ENCODE measurements around the gene ANKS1B. TPM values are rescaled to one million over a fixed set of nuclear protein-coding genes. Genes with fewer than 3 reads are reported as not detected.

ANKS1B gene
- total RNA-seq, 1 experiment from 2014 or later = 9.7 TPM

DNA sequence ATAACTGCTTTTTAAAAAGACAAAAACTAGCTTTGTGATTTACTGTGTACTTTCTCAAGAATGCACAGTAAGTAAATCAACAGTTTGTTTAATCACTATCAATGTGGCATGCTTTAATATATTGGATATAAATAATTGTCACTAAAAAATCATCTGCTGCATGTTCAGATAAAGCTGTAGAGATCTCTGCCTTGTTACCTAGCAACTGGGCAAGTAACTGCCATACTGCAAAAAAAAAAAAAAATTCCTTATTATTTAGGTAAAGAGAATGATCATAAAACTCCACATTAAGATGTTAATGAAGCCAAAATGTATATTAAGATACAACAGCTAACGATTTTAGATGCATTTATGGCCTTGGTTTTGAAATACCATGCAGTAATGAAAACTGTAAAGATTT, 1102.2 kb downstream of the ANKS1B start:
- Histone ChIP-seq H3K4me1 (ENCODE audit: control insufficient read depth, insufficient read depth, low read length) (no peaks in the 10 kb centered on the region), H3K36me3 (ENCODE audit: control insufficient read depth, insufficient read depth, low read length) (no peaks in the 10 kb centered on the region), H3K4me3 (ENCODE audit: low read depth in 2 of 2, low read length in 2 of 2) (no peak overlapping the region), H3K9me3 (ENCODE audit: control insufficient read depth, insufficient read depth, low read depth, low read length) (no peaks in the 10 kb centered on the region), H3K27me3 (ENCODE audit: control insufficient read depth, insufficient read depth, low read length) (peaks cover 2% of the 10 kb centered on the region), H3K27ac (ENCODE audit: low read length) (no peak overlapping the region)
- intact Hi-C loops (cut with micrococcal nuclease; ENCODE audit: unreplicated experiment) (no loop called here), in situ Hi-C loops (cut with HindIII; ENCODE audit: low pct_unique_long_range_greater_than_20kb, low sequenced_read_pairs) (no loop called here)
- ChIA-PET POLR2A (no interaction called here), CTCF (no interaction called here)
- ATAC-seq (no peak), DNase-seq (ENCODE audit: low read depth, low spot score) (no peak)
- no peak for TF ChIP-seq SIN3A (IDR thresholded peaks at IDR 0.05; ENCODE audit: borderline replicate concordance, insufficient read depth, low read depth, low read length)
- TF ChIP-seq TCF7L2 (IDR thresholded peaks at IDR 0.05; ENCODE audit: low read depth, low read length) = no peak
- TF ChIP-seq, protein P1, sequence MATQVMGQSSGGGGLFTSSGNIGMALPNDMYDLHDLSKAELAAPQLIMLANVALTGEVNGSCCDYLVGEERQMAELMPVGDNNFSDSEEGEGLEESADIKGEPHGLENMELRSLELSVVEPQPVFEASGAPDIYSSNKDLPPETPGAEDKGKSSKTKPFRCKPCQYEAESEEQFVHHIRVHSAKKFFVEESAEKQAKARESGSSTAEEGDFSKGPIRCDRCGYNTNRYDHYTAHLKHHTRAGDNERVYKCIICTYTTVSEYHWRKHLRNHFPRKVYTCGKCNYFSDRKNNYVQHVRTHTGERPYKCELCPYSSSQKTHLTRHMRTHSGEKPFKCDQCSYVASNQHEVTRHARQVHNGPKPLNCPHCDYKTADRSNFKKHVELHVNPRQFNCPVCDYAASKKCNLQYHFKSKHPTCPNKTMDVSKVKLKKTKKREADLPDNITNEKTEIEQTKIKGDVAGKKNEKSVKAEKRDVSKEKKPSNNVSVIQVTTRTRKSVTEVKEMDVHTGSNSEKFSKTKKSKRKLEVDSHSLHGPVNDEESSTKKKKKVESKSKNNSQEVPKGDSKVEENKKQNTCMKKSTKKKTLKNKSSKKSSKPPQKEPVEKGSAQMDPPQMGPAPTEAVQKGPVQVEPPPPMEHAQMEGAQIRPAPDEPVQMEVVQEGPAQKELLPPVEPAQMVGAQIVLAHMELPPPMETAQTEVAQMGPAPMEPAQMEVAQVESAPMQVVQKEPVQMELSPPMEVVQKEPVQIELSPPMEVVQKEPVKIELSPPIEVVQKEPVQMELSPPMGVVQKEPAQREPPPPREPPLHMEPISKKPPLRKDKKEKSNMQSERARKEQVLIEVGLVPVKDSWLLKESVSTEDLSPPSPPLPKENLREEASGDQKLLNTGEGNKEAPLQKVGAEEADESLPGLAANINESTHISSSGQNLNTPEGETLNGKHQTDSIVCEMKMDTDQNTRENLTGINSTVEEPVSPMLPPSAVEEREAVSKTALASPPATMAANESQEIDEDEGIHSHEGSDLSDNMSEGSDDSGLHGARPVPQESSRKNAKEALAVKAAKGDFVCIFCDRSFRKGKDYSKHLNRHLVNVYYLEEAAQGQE (IDR thresholded peaks at IDR 0.05; ENCODE audit: insufficient read depth in 1 of 2, low read depth in 2 of 2, low read length in 1 of 2) = no peak
- TF ChIP-seq, protein P2, sequence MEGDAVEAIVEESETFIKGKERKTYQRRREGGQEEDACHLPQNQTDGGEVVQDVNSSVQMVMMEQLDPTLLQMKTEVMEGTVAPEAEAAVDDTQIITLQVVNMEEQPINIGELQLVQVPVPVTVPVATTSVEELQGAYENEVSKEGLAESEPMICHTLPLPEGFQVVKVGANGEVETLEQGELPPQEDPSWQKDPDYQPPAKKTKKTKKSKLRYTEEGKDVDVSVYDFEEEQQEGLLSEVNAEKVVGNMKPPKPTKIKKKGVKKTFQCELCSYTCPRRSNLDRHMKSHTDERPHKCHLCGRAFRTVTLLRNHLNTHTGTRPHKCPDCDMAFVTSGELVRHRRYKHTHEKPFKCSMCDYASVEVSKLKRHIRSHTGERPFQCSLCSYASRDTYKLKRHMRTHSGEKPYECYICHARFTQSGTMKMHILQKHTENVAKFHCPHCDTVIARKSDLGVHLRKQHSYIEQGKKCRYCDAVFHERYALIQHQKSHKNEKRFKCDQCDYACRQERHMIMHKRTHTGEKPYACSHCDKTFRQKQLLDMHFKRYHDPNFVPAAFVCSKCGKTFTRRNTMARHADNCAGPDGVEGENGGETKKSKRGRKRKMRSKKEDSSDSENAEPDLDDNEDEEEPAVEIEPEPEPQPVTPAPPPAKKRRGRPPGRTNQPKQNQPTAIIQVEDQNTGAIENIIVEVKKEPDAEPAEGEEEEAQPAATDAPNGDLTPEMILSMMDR (IDR thresholded peaks at IDR 0.05) = no peak
- TF ChIP-seq POLR2AphosphoS5 (IDR thresholded peaks at IDR 0.05; ENCODE audit: low read depth, low read length) = no peak
- BruUV-seq (replicated peaks) = no TSS peak

- intact Hi-C loops (cut with micrococcal nuclease; ENCODE audit: unreplicated experiment) (no loop called here), in situ Hi-C loops (cut with HindIII; ENCODE audit: low pct_unique_long_range_greater_than_20kb, low sequenced_read_pairs) (no loop called here)
- ATAC-seq = no peak
- ChIA-PET POLR2A (no interaction called here), CTCF (no interaction called here)
- H3K4me3 ChIP-seq (ENCODE audit: low read depth in 2 of 2, low read length in 2 of 2) = no peak overlapping the region
- no peaks in the 10 kb centered on the region for H3K9me3 ChIP-seq (ENCODE audit: control insufficient read depth, insufficient read depth, low read depth, low read length)
- no peak overlapping the region for H3K27ac ChIP-seq (ENCODE audit: low read length)
- H3K4me1 ChIP-seq (ENCODE audit: control insufficient read depth, insufficient read depth, low read length) = no peaks in the 10 kb centered on the region
- no TSS peak for BruUV-seq (replicated peaks)
- H3K27me3 ChIP-seq (ENCODE audit: control insufficient read depth, insufficient read depth, low read length) = peaks cover 2% of the 10 kb centered on the region
- no peak for DNase-seq (ENCODE audit: low read depth, low spot score)
- no peaks in the 10 kb centered on the region for H3K36me3 ChIP-seq (ENCODE audit: control insufficient read depth, insufficient read depth, low read length)
- TF ChIP-seq POLR2AphosphoS5 (IDR thresholded peaks at IDR 0.05; ENCODE audit: low read depth, low read length) = no peak
- no peak for TF ChIP-seq SIN3A (IDR thresholded peaks at IDR 0.05; ENCODE audit: borderline replicate concordance, insufficient read depth, low read depth, low read length)
- TF ChIP-seq, protein P2 (IDR thresholded peaks at IDR 0.05) = no peak
- no peak for TF ChIP-seq TCF7L2 (IDR thresholded peaks at IDR 0.05; ENCODE audit: low read depth, low read length)
- TF ChIP-seq, protein P1 (IDR thresholded peaks at IDR 0.05; ENCODE audit: insufficient read depth in 1 of 2, low read depth in 2 of 2, low read length in 1 of 2) = no peak
Measured at GRCh38 chr12:98873776-98874175, 1111.0 kb downstream of the ANKS1B start.
